ENCODE measurements around the gene LSS.

LSS gene

DNA sequence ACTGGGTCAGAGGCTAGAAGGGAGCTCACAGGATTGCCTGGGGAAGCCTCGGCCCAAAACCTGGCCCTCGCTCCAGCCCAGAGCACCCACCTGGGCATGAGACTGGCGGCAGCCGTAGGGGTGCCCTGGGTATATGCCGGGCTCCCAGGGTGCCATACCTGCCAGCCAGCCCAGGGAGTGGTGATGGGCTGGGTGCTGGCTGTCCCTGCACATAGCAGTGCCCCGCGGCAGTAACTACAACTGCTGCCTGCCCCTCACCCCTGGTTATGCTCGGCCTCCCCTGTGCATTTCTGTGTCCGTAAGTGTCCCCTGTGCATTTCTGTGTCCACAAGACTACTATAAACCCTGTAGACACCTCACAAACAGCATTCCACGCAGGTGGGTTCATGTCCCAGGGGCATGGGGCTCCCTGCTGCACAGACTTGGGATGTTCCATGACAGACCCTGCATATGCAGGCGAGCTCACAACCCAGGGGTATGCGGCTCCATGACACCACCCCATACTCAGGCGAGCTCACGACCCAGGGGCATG is 38.5 kb downstream of the LSS start:
- TF ChIP-seq, protein P1, sequence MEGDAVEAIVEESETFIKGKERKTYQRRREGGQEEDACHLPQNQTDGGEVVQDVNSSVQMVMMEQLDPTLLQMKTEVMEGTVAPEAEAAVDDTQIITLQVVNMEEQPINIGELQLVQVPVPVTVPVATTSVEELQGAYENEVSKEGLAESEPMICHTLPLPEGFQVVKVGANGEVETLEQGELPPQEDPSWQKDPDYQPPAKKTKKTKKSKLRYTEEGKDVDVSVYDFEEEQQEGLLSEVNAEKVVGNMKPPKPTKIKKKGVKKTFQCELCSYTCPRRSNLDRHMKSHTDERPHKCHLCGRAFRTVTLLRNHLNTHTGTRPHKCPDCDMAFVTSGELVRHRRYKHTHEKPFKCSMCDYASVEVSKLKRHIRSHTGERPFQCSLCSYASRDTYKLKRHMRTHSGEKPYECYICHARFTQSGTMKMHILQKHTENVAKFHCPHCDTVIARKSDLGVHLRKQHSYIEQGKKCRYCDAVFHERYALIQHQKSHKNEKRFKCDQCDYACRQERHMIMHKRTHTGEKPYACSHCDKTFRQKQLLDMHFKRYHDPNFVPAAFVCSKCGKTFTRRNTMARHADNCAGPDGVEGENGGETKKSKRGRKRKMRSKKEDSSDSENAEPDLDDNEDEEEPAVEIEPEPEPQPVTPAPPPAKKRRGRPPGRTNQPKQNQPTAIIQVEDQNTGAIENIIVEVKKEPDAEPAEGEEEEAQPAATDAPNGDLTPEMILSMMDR (conservative IDR thresholded peaks at IDR 0.05), result no peak
- peak overlapping the region; percentile 98 for H3K27ac ChIP-seq

DNA sequence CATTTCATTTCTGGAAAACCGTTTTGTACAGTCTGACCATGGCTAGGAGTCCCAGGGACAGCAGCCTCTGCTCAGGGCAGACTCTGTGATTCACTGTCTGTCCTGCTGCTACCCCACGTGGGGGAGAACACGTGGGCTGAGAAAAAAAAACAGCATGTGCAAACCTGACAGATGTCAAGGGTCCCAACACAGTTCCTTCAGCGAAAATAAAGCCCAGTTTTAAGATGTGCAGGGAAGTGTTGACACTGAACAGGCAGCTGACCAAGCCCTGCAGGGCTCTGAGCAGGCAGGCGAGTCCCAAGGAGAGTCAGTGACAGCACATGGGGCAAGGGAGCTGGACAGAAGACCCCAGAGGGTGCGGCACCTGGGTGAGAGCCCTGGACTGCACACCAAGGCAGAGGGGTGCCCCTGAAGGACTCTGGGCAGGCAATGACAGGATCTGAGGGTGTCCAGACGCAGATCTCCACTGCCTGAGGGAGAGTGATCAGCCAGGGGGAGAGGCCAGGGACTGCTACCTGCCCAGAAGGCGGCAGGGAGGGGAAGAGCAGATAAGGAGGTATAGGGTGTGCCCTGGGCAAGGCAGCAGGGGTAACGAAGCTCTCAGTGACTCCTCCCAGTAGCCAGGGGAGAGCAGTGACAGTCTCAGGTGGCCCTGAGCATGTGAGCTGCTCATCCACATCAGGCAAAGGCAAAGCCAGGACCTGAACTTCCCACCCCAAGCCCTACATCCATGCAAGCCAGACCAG is 39.2 kb downstream of the LSS start:
- peak overlapping the region; percentile 98 for H3K27ac ChIP-seq
- TF ChIP-seq, protein P1 (conservative IDR thresholded peaks at IDR 0.05), result no peak

GRCh38 chr21:46188226-46189212 is 40.1 kb downstream of the LSS start:
- TF ChIP-seq, protein P1 (conservative IDR thresholded peaks at IDR 0.05), result no peak
- H3K27ac ChIP-seq, result peak overlapping the region; percentile 98

GRCh38 chr21:46187814-46188213 is 40.8 kb downstream of the LSS start:
- TF ChIP-seq, protein P1 (conservative IDR thresholded peaks at IDR 0.05), result no peak
- peak overlapping the region; percentile 98 for H3K27ac ChIP-seq

DNA sequence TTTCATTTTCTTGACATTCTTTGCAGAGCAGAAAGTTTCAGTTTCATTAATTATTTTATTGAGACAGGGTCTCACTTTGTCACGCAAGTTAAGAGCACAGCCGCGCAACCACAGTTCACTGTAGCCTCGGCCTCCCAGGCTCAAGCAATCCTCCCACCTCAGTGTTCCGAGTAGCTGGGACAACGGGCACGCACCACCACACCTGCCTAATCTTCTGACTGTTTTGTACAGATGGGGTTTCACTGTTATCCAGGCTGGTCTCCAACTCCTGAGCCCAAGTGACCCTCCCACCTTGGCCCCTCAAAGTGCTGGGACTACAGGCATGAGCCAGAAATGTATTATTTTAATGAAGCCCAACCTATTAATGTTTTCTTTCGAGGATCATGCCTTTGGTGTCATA is 41.3 kb downstream of the LSS start:
- TF ChIP-seq, protein P1 (conservative IDR thresholded peaks at IDR 0.05), result no peak
- peak overlapping the region; percentile 98 for H3K27ac ChIP-seq

- TF ChIP-seq, protein P1 (conservative IDR thresholded peaks at IDR 0.05), result no peak
- H3K27ac ChIP-seq, result no peak overlapping the region
Measured at GRCh38 chr21:46185716-46186115, 42.9 kb downstream of the LSS start.
